Natural killer cell (primary cell): ENCODE data around the gene PCK2. TPM values are rescaled to one million over a fixed set of nuclear protein-coding genes. Genes with fewer than 3 reads are reported as not detected.

Source experiments
- ATAC-seq, 3 donors: fragments of 150-1000 bp in 2 of 3; fragments of 200-7000 bp in 1 of 3; cut with Tn5 transposase; 1 replicate in 1 of 3; 2 replicates in 2 of 3; pipeline ENCODE4 v1.10.0; 2021; ENCODE audit warnings: mild to moderate bottlenecking in 2 of 3, moderate library complexity in 2 of 3
- DNase-seq, 2 donors: peaks; one replicate each; pipeline versions ENCODE4 v3.0.0 to v3.0.0-alpha.2; 2013 to 2021; ENCODE audit warnings: mixed read lengths in 1 of 2
- H3K27ac ChIP-seq: one replicate; pipeline ENCODE4 v1.5.1; 2013; ENCODE audit warnings: mild to moderate bottlenecking, low read length
- H3K27me3 ChIP-seq: one replicate; pipeline ENCODE4 v1.6.1; 2013; ENCODE audit warnings: low read length; ENCODE audit not compliant: control insufficient read depth, insufficient read depth
- H3K36me3 ChIP-seq: one replicate; pipeline ENCODE4 v1.6.1; 2013; ENCODE audit warnings: low read length; ENCODE audit not compliant: control insufficient read depth, insufficient read depth
- H3K4me1 ChIP-seq: one replicate; pipeline ENCODE4 v1.6.1; 2013; ENCODE audit warnings: low read length; ENCODE audit not compliant: control insufficient read depth, insufficient read depth
- H3K4me3 ChIP-seq: one replicate; pipeline ENCODE4 v1.5.1; 2013; ENCODE audit warnings: low read length
- H3K9me3 ChIP-seq: one replicate; pipeline ENCODE4 v1.6.1; 2013; ENCODE audit warnings: low read length; ENCODE audit not compliant: control insufficient read depth, insufficient read depth
- H3K27ac Mint-ChIP-seq, 2 donors: one replicate each; pipeline ENCODE4 v1.8.0; 2022; ENCODE audit warnings: mild to moderate bottlenecking in 2 of 2, mixed read lengths in 2 of 2, moderate library complexity in 1 of 2
- H3K27me3 Mint-ChIP-seq, 2 donors: one replicate each; pipeline ENCODE4 v1.8.0; 2022; ENCODE audit warnings: low read depth in 2 of 2, mixed read lengths in 2 of 2
- H3K36me3 Mint-ChIP-seq: one replicate; pipeline ENCODE4 v1.8.0; 2022; ENCODE audit warnings: mixed read lengths
- H3K4me1 Mint-ChIP-seq, 2 donors: one replicate each; pipeline ENCODE4 v1.8.0; 2022; ENCODE audit warnings: mixed read lengths in 2 of 2
- H3K4me3 Mint-ChIP-seq: one replicate; pipeline ENCODE4 v1.8.0; 2022; ENCODE audit warnings: mild to moderate bottlenecking, moderate library complexity, mixed read lengths
- H3K9me3 Mint-ChIP-seq, 2 donors: one replicate each; pipeline ENCODE4 v1.8.0; 2022; ENCODE audit warnings: mixed read lengths in 2 of 2
- CTCF ChIP-seq: fragments of 200-600 bp; IDR thresholded peaks from one replicate; pipeline ENCODE4 v1.8.0; 2022; ENCODE audit warnings: antibody characterized with exemption
- WGBS: methylation state at CpG from one replicate; pipeline ENCODE4 v1.1.7; 2013; ENCODE audit warnings: missing lambda C conversion rate; ENCODE audit not compliant: insufficient coverage; 5-methylcytosine and 5-hydroxymethylcytosine counted together
- intact Hi-C: fragments of 100-400 bp; cut with micrococcal nuclease; formaldehyde crosslinking; loops from one replicate; pipeline ENCODE4 v1.14.2; 2022
- total RNA-seq, 4 donors: library from RNA; stranded (reverse); fragments of 120-200 nt in 1 of 4; gene quantifications; one replicate each; pipeline versions ENCODE4 v1.2.3 to v1.2.4, GENCODE V29; 2013 to 2022

Gene PCK2
- total RNA-seq, 3 donors from 2014 or later (not counting 1 experiment from before 2014, with no cell fraction given) = 9.8 to 13.8 (median 12.3) TPM

GRCh38 chr14:24072881-24073877, 20.9 kb upstream of the PCK2 start:
- no peak for DNase-seq
- WGBS = 92% methylated on average over 24 of the region's 26 CpGs
- Mint-ChIP-seq H3K36me3 (no peaks in the 10 kb centered on the region), H3K9me3 (no peaks in the 10 kb centered on the region), H3K27me3 (peaks cover 0 to 7% of the 10 kb centered on the region in 2 donors), H3K4me1 (no peaks in the 10 kb centered on the region), H3K4me3 (no peak overlapping the region), H3K27ac (no peak overlapping the region)
- Histone ChIP-seq H3K36me3 (no peaks in the 10 kb centered on the region), H3K4me3 (no peak overlapping the region), H3K4me1 (peaks cover 4% of the 10 kb centered on the region), H3K27me3 (no peaks in the 10 kb centered on the region), H3K27ac (no peak overlapping the region), H3K9me3 (no peaks in the 10 kb centered on the region)
- TF ChIP-seq CTCF = no peak
- ATAC-seq = no peak
- intact Hi-C loops = no loop called here

- no peaks in the 10 kb centered on the region for H3K9me3 Mint-ChIP-seq
- DNase-seq (no peak), ATAC-seq (no peak)
- H3K4me3 Mint-ChIP-seq = no peak overlapping the region
- Histone ChIP-seq H3K36me3 (no peaks in the 10 kb centered on the region), H3K27ac (no peak overlapping the region), H3K27me3 (no peaks in the 10 kb centered on the region), H3K4me3 (no peak overlapping the region), H3K9me3 (no peaks in the 10 kb centered on the region), H3K4me1 (peaks cover 4% of the 10 kb centered on the region)
- no peaks in the 10 kb centered on the region for H3K36me3 Mint-ChIP-seq
- intact Hi-C loops = no loop called here
- H3K27me3 Mint-ChIP-seq = peaks cover 0 to 7% of the 10 kb centered on the region in 2 donors
- 85% methylated on average over 10 of the region's 11 CpGs for WGBS
- H3K4me1 Mint-ChIP-seq = no peaks in the 10 kb centered on the region
- no peak overlapping the region for H3K27ac Mint-ChIP-seq
- no peak for TF ChIP-seq CTCF
Measured at GRCh38 chr14:24074625-24075484, 19.3 kb upstream of the PCK2 start.

- Mint-ChIP-seq H3K4me3 (no peak overlapping the region), H3K27me3 (peaks cover 0 to 5% of the 10 kb centered on the region in 2 donors), H3K27ac (no peak overlapping the region), H3K9me3 (no peaks in the 10 kb centered on the region), H3K36me3 (no peaks in the 10 kb centered on the region), H3K4me1 (peaks cover 6 to 7% of the 10 kb centered on the region in 2 donors)
- Histone ChIP-seq H3K36me3 (no peaks in the 10 kb centered on the region), H3K9me3 (no peaks in the 10 kb centered on the region), H3K27ac (no peak overlapping the region), H3K4me3 (no peak overlapping the region), H3K4me1 (peaks cover 9% of the 10 kb centered on the region), H3K27me3 (no peaks in the 10 kb centered on the region)
- WGBS = 72% methylated on average over 11 of the region's 11 CpGs
- intact Hi-C loops = no loop called here
- ATAC-seq (no peak), DNase-seq (no peak)
- TF ChIP-seq CTCF = no peak
Measured at GRCh38 chr14:24075485-24076301, 18.4 kb upstream of the PCK2 start.
